ENCODE results near the gene B3GNT2.

DNA sequence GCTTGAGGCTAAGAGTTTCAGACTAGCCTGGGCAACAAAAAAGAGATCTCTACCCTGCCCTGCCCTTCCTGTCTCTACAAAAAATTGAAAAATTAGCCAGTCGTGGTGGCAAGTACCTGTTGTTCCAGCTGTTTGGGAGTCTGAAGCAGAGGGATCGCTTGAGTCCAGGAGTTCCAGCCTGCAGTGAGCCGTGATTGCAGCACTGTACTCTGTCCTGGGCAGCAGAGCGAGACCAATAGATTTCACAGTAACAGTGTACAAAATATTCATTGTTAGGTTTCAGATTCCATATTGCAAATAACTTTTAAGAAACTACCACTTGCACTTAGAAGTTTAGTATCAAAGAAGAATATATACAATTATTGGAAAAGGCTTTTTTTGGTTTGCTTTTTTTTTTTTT is 54.3 kb downstream of the B3GNT2 start:
- no peak for TF ChIP-seq CTCF (conservative IDR thresholded peaks at IDR 0.05; ENCODE audit: low read depth in 2 of 2)
- no peak for TF ChIP-seq POLR2AphosphoS5 (IDR thresholded peaks at IDR 0.05; ENCODE audit: low read depth)
- TF ChIP-seq, protein P1, sequence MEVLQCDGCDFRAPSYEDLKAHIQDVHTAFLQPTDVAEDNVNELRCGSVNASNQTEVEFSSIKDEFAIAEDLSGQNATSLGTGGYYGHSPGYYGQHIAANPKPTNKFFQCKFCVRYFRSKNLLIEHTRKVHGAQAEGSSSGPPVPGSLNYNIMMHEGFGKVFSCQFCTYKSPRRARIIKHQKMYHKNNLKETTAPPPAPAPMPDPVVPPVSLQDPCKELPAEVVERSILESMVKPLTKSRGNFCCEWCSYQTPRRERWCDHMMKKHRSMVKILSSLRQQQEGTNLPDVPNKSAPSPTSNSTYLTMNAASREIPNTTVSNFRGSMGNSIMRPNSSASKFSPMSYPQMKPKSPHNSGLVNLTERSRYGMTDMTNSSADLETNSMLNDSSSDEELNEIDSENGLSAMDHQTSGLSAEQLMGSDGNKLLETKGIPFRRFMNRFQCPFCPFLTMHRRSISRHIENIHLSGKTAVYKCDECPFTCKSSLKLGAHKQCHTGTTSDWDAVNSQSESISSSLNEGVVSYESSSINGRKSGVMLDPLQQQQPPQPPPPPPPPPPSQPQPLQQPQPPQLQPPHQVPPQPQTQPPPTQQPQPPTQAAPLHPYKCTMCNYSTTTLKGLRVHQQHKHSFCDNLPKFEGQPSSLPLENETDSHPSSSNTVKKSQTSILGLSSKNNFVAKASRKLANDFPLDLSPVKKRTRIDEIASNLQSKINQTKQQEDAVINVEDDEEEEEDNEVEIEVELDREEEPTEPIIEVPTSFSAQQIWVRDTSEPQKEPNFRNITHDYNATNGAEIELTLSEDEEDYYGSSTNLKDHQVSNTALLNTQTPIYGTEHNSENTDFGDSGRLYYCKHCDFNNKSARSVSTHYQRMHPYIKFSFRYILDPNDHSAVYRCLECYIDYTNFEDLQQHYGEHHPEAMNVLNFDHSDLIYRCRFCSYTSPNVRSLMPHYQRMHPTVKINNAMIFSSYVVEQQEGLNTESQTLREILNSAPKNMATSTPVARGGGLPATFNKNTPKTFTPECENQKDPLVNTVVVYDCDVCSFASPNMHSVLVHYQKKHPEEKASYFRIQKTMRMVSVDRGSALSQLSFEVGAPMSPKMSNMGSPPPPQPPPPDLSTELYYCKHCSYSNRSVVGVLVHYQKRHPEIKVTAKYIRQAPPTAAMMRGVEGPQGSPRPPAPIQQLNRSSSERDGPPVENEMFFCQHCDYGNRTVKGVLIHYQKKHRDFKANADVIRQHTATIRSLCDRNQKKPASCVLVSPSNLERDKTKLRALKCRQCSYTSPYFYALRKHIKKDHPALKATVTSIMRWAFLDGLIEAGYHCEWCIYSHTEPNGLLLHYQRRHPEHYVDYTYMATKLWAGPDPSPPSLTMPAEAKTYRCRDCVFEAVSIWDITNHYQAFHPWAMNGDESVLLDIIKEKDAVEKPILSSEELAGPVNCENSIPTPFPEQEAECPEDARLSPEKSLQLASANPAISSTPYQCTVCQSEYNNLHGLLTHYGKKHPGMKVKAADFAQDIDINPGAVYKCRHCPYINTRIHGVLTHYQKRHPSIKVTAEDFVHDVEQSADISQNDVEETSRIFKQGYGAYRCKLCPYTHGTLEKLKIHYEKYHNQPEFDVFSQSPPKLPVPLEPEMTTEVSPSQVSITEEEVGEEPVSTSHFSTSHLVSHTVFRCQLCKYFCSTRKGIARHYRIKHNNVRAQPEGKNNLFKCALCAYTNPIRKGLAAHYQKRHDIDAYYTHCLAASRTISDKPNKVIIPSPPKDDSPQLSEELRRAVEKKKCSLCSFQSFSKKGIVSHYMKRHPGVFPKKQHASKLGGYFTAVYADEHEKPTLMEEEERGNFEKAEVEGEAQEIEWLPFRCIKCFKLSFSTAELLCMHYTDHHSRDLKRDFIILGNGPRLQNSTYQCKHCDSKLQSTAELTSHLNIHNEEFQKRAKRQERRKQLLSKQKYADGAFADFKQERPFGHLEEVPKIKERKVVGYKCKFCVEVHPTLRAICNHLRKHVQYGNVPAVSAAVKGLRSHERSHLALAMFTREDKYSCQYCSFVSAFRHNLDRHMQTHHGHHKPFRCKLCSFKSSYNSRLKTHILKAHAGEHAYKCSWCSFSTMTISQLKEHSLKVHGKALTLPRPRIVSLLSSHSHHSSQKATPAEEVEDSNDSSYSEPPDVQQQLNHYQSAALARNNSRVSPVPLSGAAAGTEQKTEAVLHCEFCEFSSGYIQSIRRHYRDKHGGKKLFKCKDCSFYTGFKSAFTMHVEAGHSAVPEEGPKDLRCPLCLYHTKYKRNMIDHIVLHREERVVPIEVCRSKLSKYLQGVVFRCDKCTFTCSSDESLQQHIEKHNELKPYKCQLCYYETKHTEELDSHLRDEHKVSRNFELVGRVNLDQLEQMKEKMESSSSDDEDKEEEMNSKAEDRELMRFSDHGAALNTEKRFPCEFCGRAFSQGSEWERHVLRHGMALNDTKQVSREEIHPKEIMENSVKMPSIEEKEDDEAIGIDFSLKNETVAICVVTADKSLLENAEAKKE (CRISPR knock-in tag; IDR thresholded peaks at IDR 0.05): no peak
- TF ChIP-seq, protein P2, sequence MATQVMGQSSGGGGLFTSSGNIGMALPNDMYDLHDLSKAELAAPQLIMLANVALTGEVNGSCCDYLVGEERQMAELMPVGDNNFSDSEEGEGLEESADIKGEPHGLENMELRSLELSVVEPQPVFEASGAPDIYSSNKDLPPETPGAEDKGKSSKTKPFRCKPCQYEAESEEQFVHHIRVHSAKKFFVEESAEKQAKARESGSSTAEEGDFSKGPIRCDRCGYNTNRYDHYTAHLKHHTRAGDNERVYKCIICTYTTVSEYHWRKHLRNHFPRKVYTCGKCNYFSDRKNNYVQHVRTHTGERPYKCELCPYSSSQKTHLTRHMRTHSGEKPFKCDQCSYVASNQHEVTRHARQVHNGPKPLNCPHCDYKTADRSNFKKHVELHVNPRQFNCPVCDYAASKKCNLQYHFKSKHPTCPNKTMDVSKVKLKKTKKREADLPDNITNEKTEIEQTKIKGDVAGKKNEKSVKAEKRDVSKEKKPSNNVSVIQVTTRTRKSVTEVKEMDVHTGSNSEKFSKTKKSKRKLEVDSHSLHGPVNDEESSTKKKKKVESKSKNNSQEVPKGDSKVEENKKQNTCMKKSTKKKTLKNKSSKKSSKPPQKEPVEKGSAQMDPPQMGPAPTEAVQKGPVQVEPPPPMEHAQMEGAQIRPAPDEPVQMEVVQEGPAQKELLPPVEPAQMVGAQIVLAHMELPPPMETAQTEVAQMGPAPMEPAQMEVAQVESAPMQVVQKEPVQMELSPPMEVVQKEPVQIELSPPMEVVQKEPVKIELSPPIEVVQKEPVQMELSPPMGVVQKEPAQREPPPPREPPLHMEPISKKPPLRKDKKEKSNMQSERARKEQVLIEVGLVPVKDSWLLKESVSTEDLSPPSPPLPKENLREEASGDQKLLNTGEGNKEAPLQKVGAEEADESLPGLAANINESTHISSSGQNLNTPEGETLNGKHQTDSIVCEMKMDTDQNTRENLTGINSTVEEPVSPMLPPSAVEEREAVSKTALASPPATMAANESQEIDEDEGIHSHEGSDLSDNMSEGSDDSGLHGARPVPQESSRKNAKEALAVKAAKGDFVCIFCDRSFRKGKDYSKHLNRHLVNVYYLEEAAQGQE (IDR thresholded peaks at IDR 0.05; ENCODE audit: unreplicated experiment): no peak
- no peak for TF ChIP-seq EZH2phosphoT487 (IDR thresholded peaks at IDR 0.05; ENCODE audit: unreplicated experiment)
- no peak for TF ChIP-seq EZH2 (IDR thresholded peaks at IDR 0.05; ENCODE audit: low read depth, unreplicated experiment)
- TF ChIP-seq CREB1 (CRISPR knock-in tag; IDR thresholded peaks at IDR 0.05; ENCODE audit: low read depth): no peak
